ENCODE results near the gene TRIM65.
A peak's percentile ranks its signal among the peaks of the same experiment; 100 is the strongest.
"Not testable (repeated sequence)": the region's sequence is repeated elsewhere in the genome, so short reads cannot be mapped to it uniquely, and the experiment has no call there.

The TRIM65 gene

GRCh38 chr17:75895370-75896155, 1.2 kb downstream of the TRIM65 start:
- peak in 1 of 2 donors; percentile 7 for DNase-seq

- no peak for DNase-seq
Observed at GRCh38 chr17:75894049-75894733, 2.6 kb downstream of the TRIM65 start.

GRCh38 chr17:75893305-75894048, 3.3 kb downstream of the TRIM65 start:
- DNase-seq: no peak

GRCh38 chr17:75892556-75893224, 4.1 kb downstream of the TRIM65 start:
- no peak for DNase-seq

- no peak for DNase-seq
Observed at GRCh38 chr17:75891605-75892555, 4.9 kb downstream of the TRIM65 start.

- DNase-seq: no peak
Observed at GRCh38 chr17:75891022-75891604, 5.6 kb downstream of the TRIM65 start.

GRCh38 chr17:75889454-75889853, 7.3 kb downstream of the TRIM65 start:
- no peak for DNase-seq

- no peak for DNase-seq
Observed at GRCh38 chr17:75888484-75888883, 8.3 kb downstream of the TRIM65 start.

- DNase-seq: not testable (repeated sequence)
Observed at GRCh38 chr17:75885860-75886259, 10.9 kb downstream of the TRIM65 start.

GRCh38 chr17:75885431-75885830, 11.3 kb downstream of the TRIM65 start:
- DNase-seq: peak in 1 of 2 donors; percentile 10

- no peak for DNase-seq
Observed at GRCh38 chr17:75881678-75882454, 14.9 kb downstream of the TRIM65 start.

- no peak for DNase-seq
Observed at GRCh38 chr17:75880266-75880665, 16.5 kb downstream of the TRIM65 start.

GRCh38 chr17:75878174-75878998, 18.4 kb downstream of the TRIM65 start, which contains the start of gene TRIM47:
TSS of gene TRIM47 (minus strand) at chr17:75878581. CDS start at chr17:75878548, 33 bp downstream.
- DNase-seq: peak in 1 of 2 donors; percentile 36

- peak in 1 of 2 donors; percentile 36 for DNase-seq
Observed at GRCh38 chr17:75877752-75878173, 19.0 kb downstream of the TRIM65 start.

GRCh38 chr17:75876938-75877751, 19.6 kb downstream of the TRIM65 start:
- no peak for DNase-seq

- no peak for DNase-seq
Observed at GRCh38 chr17:75876190-75876937, 20.4 kb downstream of the TRIM65 start.

- DNase-seq: no peak
Observed at GRCh38 chr17:75875940-75876189, 20.9 kb downstream of the TRIM65 start.

Data from bone marrow (tissue), 2 donors.